ENCODE data around the gene RNF26. TPM values are rescaled to one million over a fixed set of nuclear protein-coding genes. Genes with fewer than 3 reads are reported as not detected.

RNF26 gene
- total and polyA plus RNA-seq, 2 of the 4 experiments (the other 2 are of a cell fraction) = 3.4 to 36.7 TPM

DNA sequence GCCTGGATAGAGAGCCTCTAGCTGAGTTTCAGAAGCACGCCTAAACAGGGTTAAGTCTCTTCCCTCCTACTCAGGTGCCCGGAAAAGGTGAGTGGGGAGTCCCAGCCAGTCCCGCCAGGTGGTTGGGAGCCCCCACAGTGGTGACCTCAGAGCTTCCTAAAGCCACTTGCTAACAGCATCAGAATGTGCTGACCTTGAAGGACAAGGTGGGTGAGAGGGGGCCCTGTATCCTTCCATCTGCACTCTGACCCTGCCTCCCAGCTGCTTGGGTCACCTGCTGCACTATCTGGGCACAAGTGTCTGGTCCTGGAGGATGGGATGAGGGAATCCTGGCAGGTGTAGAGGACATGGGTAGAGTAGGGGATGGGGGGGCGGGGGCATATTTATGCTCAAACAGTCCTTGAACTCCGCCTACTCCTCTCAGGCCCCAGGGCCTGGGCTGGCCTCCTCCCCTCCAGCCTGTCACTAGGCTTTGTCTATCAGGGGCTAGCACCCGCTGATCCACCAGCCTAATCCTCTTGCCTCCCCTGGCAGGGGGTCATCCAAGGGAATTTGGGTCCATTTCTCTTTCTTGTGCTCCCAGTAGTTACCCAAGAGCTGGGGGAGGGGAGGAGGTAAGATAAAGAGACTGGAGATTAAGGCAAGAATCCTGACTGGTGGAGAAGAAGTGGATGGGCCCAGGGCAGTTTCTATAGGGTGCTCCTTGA lies 43.8 kb downstream of the RNF26 start:
- no peak overlapping the region for H3K56ac ChIP-seq (ENCODE audit: extremely low read depth, insufficient read depth, low read length)
- H3K14ac ChIP-seq (replicated peaks; ENCODE audit: low read depth, low read length) = no peak overlapping the region; the same call in 1 of the 2 replicates
- no peaks in the 10 kb centered on the region for H3K79me1 ChIP-seq (ENCODE audit: low read depth in 1 of 2, low read length in 2 of 2)
- H2AFZ ChIP-seq (replicated peaks; ENCODE audit: low read length, poor library complexity) = no peak overlapping the region
- H3K27me3 ChIP-seq (ENCODE audit: control insufficient read depth, insufficient read depth, low read length) = peaks cover 2% of the 10 kb centered on the region
- H2AK5ac ChIP-seq (ENCODE audit: low read depth, low read length) = no peak overlapping the region
- peaks cover 26% of the 10 kb centered on the region for H3K4me1 ChIP-seq (ENCODE audit: control insufficient read depth, insufficient read depth, low read length)
- TF ChIP-seq, protein P1, sequence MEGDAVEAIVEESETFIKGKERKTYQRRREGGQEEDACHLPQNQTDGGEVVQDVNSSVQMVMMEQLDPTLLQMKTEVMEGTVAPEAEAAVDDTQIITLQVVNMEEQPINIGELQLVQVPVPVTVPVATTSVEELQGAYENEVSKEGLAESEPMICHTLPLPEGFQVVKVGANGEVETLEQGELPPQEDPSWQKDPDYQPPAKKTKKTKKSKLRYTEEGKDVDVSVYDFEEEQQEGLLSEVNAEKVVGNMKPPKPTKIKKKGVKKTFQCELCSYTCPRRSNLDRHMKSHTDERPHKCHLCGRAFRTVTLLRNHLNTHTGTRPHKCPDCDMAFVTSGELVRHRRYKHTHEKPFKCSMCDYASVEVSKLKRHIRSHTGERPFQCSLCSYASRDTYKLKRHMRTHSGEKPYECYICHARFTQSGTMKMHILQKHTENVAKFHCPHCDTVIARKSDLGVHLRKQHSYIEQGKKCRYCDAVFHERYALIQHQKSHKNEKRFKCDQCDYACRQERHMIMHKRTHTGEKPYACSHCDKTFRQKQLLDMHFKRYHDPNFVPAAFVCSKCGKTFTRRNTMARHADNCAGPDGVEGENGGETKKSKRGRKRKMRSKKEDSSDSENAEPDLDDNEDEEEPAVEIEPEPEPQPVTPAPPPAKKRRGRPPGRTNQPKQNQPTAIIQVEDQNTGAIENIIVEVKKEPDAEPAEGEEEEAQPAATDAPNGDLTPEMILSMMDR (conservative IDR thresholded peaks at IDR 0.05; ENCODE audit: low read depth, low read length) = no peak
- no peak for TF ChIP-seq MAZ (IDR thresholded peaks at IDR 0.05; ENCODE audit: borderline replicate concordance, low read depth, low read length)
- TF ChIP-seq FOS (IDR thresholded peaks at IDR 0.05; ENCODE audit: low read depth, low read length) = no peak
- TF ChIP-seq BHLHE40 (IDR thresholded peaks at IDR 0.05; ENCODE audit: low read depth, low read length) = no peak
- no peak for TF ChIP-seq CHD1 (IDR thresholded peaks at IDR 0.05; ENCODE audit: low read depth, low read length)
- no peak for TF ChIP-seq NFE2L2 (IDR thresholded peaks at IDR 0.05; ENCODE audit: low read depth, low read length)
- TF ChIP-seq RFX5 (IDR thresholded peaks at IDR 0.05; ENCODE audit: low read depth, low read length) = no peak
- TF ChIP-seq, protein P2, sequence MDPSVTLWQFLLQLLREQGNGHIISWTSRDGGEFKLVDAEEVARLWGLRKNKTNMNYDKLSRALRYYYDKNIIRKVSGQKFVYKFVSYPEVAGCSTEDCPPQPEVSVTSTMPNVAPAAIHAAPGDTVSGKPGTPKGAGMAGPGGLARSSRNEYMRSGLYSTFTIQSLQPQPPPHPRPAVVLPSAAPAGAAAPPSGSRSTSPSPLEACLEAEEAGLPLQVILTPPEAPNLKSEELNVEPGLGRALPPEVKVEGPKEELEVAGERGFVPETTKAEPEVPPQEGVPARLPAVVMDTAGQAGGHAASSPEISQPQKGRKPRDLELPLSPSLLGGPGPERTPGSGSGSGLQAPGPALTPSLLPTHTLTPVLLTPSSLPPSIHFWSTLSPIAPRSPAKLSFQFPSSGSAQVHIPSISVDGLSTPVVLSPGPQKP (IDR thresholded peaks at IDR 0.05; ENCODE audit: borderline replicate concordance, low read depth, low read length) = no peak
- TF ChIP-seq SMC3 (IDR thresholded peaks at IDR 0.05; ENCODE audit: low read depth, low read length) = no peak
- no peak for TF ChIP-seq RAD21 (IDR thresholded peaks at IDR 0.05; ENCODE audit: low read length)
- no peak for TF ChIP-seq MAFK (IDR thresholded peaks at IDR 0.05; ENCODE audit: low read depth, low read length)
- no peak for TF ChIP-seq MXI1 (IDR thresholded peaks at IDR 0.05; ENCODE audit: borderline replicate concordance, low read depth, low read length)
- TF ChIP-seq CEBPB (IDR thresholded peaks at IDR 0.05; ENCODE audit: low read depth, low read length) = no peak
- TF ChIP-seq, protein P3, sequence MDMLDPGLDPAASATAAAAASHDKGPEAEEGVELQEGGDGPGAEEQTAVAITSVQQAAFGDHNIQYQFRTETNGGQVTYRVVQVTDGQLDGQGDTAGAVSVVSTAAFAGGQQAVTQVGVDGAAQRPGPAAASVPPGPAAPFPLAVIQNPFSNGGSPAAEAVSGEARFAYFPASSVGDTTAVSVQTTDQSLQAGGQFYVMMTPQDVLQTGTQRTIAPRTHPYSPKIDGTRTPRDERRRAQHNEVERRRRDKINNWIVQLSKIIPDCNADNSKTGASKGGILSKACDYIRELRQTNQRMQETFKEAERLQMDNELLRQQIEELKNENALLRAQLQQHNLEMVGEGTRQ (IDR thresholded peaks at IDR 0.05; ENCODE audit: low read depth, low read length) = no peak
- no peak overlapping the region for H2BK5ac ChIP-seq (ENCODE audit: low read depth, low read length, poor library complexity, severe bottlenecking)
- H3K9me1 ChIP-seq (ENCODE audit: insufficient read depth, low read length) = no peaks in the 10 kb centered on the region; the same call in 1 of the 2 replicates
- no peak overlapping the region for H3K4me2 ChIP-seq (ENCODE audit: low read depth, low read length)
- ChIA-PET CTCF (interaction anchor here (0.6 kb wide), 1 partner anchor 69 kb away, joined by 3 read pairs; no protein-coding TSS in a partner anchor), POLR2A (ENCODE audit: unreplicated experiment) (no interaction called here)
- DNase-seq (no peak), ATAC-seq (ENCODE audit: low read depth) (no peak)
- no peak overlapping the region for H3K27ac ChIP-seq (ENCODE audit: insufficient read depth, low read length)
- no peaks in the 10 kb centered on the region for H4K20me1 ChIP-seq (ENCODE audit: insufficient read depth, low read length)
- H3K4ac ChIP-seq (ENCODE audit: low read depth, low read length) = no peak overlapping the region
- intact Hi-C loops (cut with micrococcal nuclease) = no loop called here
- no peaks in the 10 kb centered on the region for H3K36me3 ChIP-seq (ENCODE audit: control insufficient read depth, insufficient read depth, low read length)
- in situ Hi-C loops (cut with MboI; ENCODE audit: low sequenced_read_pairs) = no loop called here
- no TSS peak for BruUV-seq (replicated peaks)
- no peak overlapping the region for H4K5ac ChIP-seq (ENCODE audit: low read depth, low read length)
- H2BK120ac ChIP-seq (ENCODE audit: low read depth, low read length) = no peak overlapping the region
- no peak overlapping the region for H3K9ac ChIP-seq (ENCODE audit: low read depth, low read length)
- no peak overlapping the region for H3K23ac ChIP-seq (ENCODE audit: low read depth, low read length)
- no peak overlapping the region for H4K8ac ChIP-seq (ENCODE audit: low read depth in 2 of 2, low read length in 2 of 2)
- H3K18ac ChIP-seq (ENCODE audit: low read depth, low read length) = no peak overlapping the region
- H4K91ac ChIP-seq (ENCODE audit: insufficient read depth, low read depth, low read length) = no peak overlapping the region
- WGBS, 2 experiments (ENCODE audit: extremely low coverage in 2 of 2, insufficient read length in 1 of 2) = no CpG with 5 or more reads among the region's 6 CpGs
- H3K4me3 ChIP-seq (ENCODE audit: insufficient read depth, low read depth, low read length) = no peak overlapping the region
- H2AK9ac ChIP-seq (replicated peaks; ENCODE audit: low read depth, low read length, poor library complexity) = no peak overlapping the region
- H2BK20ac ChIP-seq (ENCODE audit: low read depth, low read length) = no peak overlapping the region
- H3K9me3 ChIP-seq (ENCODE audit: control insufficient read depth, insufficient read depth, low read length) = no peaks in the 10 kb centered on the region
- H2BK15ac ChIP-seq (ENCODE audit: low read depth, low read length) = no peak overlapping the region
- dilution Hi-C loops (cut with HindIII; ENCODE audit: low sequenced_read_pairs, unreplicated experiment) = no loop called here

Data from IMR-90 (cell line).